HG02759 (cell line): ENCODE results near the gene FAM9C.

ENCODE experiments used
- ATAC-seq: cut with Tn5 transposase; IDR thresholded peaks from one replicate; pipeline ENCODE4 v1.9.1; 2021; ENCODE audit warnings: mild to moderate bottlenecking, moderate library complexity; ENCODE audit not compliant: unreplicated experiment

The FAM9C gene

GRCh38 chrX:13008851-13009250, 35.6 kb downstream of the FAM9C start:
- ATAC-seq: no peak

- ATAC-seq: peak; percentile 41
Observed at GRCh38 chrX:13008189-13008533, 36.3 kb downstream of the FAM9C start.

- ATAC-seq: peak; percentile 3
Observed at GRCh38 chrX:13007519-13008188, 36.8 kb downstream of the FAM9C start.

- ATAC-seq: peak; percentile 59
Observed at GRCh38 chrX:13005661-13006473, 38.6 kb downstream of the FAM9C start.

- ATAC-seq: no peak
Observed at GRCh38 chrX:13001961-13002671, 42.3 kb downstream of the FAM9C start.

- no peak for ATAC-seq
Observed at GRCh38 chrX:13001097-13001496, 43.3 kb downstream of the FAM9C start.

GRCh38 chrX:13000301-13000811, 44.1 kb downstream of the FAM9C start:
- ATAC-seq: peak; percentile 52

GRCh38 chrX:12999422-12999821, 45.0 kb downstream of the FAM9C start:
- ATAC-seq: peak; percentile 50

- ATAC-seq: no peak
Observed at GRCh38 chrX:12997906-12998687, 46.3 kb downstream of the FAM9C start.

- ATAC-seq: no peak
Observed at GRCh38 chrX:12996934-12997435, 47.4 kb downstream of the FAM9C start.

GRCh38 chrX:12994321-12994720, 50.1 kb downstream of the FAM9C start:
- ATAC-seq: no peak

GRCh38 chrX:12993826-12994225, 50.6 kb downstream of the FAM9C start:
- no peak for ATAC-seq

- ATAC-seq: no peak
Observed at GRCh38 chrX:12992544-12993118, 51.8 kb downstream of the FAM9C start.

GRCh38 chrX:12991575-12991974, 52.8 kb downstream of the FAM9C start:
- ATAC-seq: no peak

- ATAC-seq: no peak
Observed at GRCh38 chrX:12989461-12989860, 55.0 kb downstream of the FAM9C start.

GRCh38 chrX:12988797-12989196, 55.6 kb downstream of the FAM9C start:
- no peak for ATAC-seq

- ATAC-seq: no peak
Observed at GRCh38 chrX:12987900-12988594, 56.4 kb downstream of the FAM9C start.

GRCh38 chrX:12987340-12987739, 57.1 kb downstream of the FAM9C start:
- ATAC-seq: no peak

GRCh38 chrX:12986886-12987285, 57.5 kb downstream of the FAM9C start:
- ATAC-seq: no peak
